ENCODE measurements around the gene UTP11. TPM values are rescaled to one million over a fixed set of nuclear protein-coding genes. Genes with fewer than 3 reads are reported as not detected.

Gene UTP11
- total RNA-seq, 1 donor from 2014 or later = 26.4 TPM

DNA sequence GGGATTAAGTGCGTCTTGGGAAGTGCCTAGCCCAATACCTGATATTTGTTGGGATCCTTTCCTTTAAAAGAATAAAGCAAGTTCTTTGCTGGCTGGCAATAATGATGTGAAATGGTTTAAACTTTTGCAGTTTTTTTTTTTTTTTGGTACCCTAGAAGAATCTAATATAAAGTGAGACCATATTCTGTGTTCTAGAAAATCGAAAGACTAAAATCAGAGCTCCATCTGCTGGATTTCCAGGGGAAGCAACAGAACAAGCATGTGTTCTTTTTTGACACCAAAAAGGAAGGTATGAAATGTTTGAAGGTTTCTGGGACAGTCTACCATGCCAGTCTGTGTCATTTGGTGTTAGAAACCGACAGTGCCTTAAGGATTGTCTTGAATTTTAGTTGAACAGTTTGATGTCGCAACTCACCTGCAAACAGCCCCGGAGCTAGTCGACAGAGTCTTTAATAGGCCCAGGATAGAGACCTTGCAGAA, 6.4 kb downstream of the UTP11 start:
- Mint-ChIP-seq H3K27ac (ENCODE audit: unreplicated experiment) (no peak overlapping the region), H3K9me3 (ENCODE audit: low read depth) (no peaks in the 10 kb centered on the region), H3K36me3 (ENCODE audit: low read depth) (peaks cover 30% of the 10 kb centered on the region), H3K27me3 (ENCODE audit: low read depth) (no peaks in the 10 kb centered on the region), H3K4me1 (ENCODE audit: low read depth) (peaks cover 35% of the 10 kb centered on the region), H3K4me3 (ENCODE audit: unreplicated experiment) (no peak overlapping the region)
- no peak for DNase-seq (ENCODE audit: low spot score)
- TF ChIP-seq CTCF (IDR thresholded peaks at IDR 0.05) = peak; percentile 85

DNA sequence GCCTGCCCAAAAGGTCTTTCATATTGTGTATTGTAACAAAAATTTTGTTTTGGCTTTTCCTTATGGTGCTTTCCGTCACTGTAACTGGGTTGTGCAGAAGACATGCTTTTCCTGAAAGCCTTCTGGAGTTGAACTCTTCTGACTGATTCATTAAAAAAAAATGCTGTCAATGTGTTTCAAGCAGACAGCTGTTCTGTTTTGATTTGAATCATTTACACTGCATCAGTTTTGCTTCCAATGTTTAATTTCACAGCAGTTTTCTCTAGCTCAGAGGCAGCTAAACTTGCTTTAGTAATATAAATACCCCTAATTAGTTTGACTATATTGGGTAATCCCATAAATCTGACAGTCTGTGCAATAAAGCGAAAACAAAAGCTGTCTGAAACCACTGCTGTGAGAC, 7.9 kb downstream of the UTP11 start:
- H3K27me3 Mint-ChIP-seq (ENCODE audit: low read depth) = no peaks in the 10 kb centered on the region
- no peaks in the 10 kb centered on the region for H3K9me3 Mint-ChIP-seq (ENCODE audit: low read depth)
- peak overlapping the region; percentile 78 for H3K27ac Mint-ChIP-seq (ENCODE audit: unreplicated experiment)
- peaks cover 23% of the 10 kb centered on the region for H3K4me1 Mint-ChIP-seq (ENCODE audit: low read depth)
- H3K4me3 Mint-ChIP-seq (ENCODE audit: unreplicated experiment) = no peak overlapping the region
- no peak for DNase-seq (ENCODE audit: low spot score)
- no peak for TF ChIP-seq CTCF (IDR thresholded peaks at IDR 0.05)
- H3K36me3 Mint-ChIP-seq (ENCODE audit: low read depth) = peaks cover 33% of the 10 kb centered on the region

- Mint-ChIP-seq H3K4me1 (ENCODE audit: low read depth) (peaks cover 18% of the 10 kb centered on the region), H3K27ac (ENCODE audit: unreplicated experiment) (no peak overlapping the region), H3K9me3 (ENCODE audit: low read depth) (no peaks in the 10 kb centered on the region), H3K27me3 (ENCODE audit: low read depth) (no peaks in the 10 kb centered on the region), H3K36me3 (ENCODE audit: low read depth) (peaks cover 34% of the 10 kb centered on the region), H3K4me3 (ENCODE audit: unreplicated experiment) (no peak overlapping the region)
- TF ChIP-seq CTCF (IDR thresholded peaks at IDR 0.05) = no peak
- peak; percentile 11 for DNase-seq (ENCODE audit: low spot score)
Measured at GRCh38 chr1:38021969-38022368, 9.4 kb downstream of the UTP11 start.

GRCh38 chr1:38022810-38023209, 10.3 kb downstream of the UTP11 start:
- Mint-ChIP-seq H3K27me3 (ENCODE audit: low read depth) (no peaks in the 10 kb centered on the region), H3K27ac (ENCODE audit: unreplicated experiment) (no peak overlapping the region), H3K36me3 (ENCODE audit: low read depth) (peaks cover 33% of the 10 kb centered on the region), H3K4me1 (ENCODE audit: low read depth) (peaks cover 18% of the 10 kb centered on the region), H3K9me3 (ENCODE audit: low read depth) (no peaks in the 10 kb centered on the region), H3K4me3 (ENCODE audit: unreplicated experiment) (no peak overlapping the region)
- no peak for TF ChIP-seq CTCF (IDR thresholded peaks at IDR 0.05)
- no peak for DNase-seq (ENCODE audit: low spot score)

GRCh38 chr1:38025233-38025632, 12.7 kb downstream of the UTP11 start:
- TF ChIP-seq CTCF (IDR thresholded peaks at IDR 0.05) = no peak
- DNase-seq (ENCODE audit: low spot score) = no peak
- peaks cover 23% of the 10 kb centered on the region for H3K36me3 Mint-ChIP-seq (ENCODE audit: low read depth)
- no peak overlapping the region for H3K4me3 Mint-ChIP-seq (ENCODE audit: unreplicated experiment)
- H3K4me1 Mint-ChIP-seq (ENCODE audit: low read depth) = peaks cover 27% of the 10 kb centered on the region
- no peaks in the 10 kb centered on the region for H3K9me3 Mint-ChIP-seq (ENCODE audit: low read depth)
- no peak overlapping the region for H3K27ac Mint-ChIP-seq (ENCODE audit: unreplicated experiment)
- no peaks in the 10 kb centered on the region for H3K27me3 Mint-ChIP-seq (ENCODE audit: low read depth)
